Measurements from ENCODE around the gene TSPAN18.

The TSPAN18 gene

GRCh38 chr11:44759743-44760476 is 33.1 kb downstream of the TSPAN18 start:
- DNase-seq (ENCODE audit: low spot score), result no peak

- DNase-seq (ENCODE audit: low spot score), result no peak
Measured at GRCh38 chr11:44760477-44760872, 33.7 kb downstream of the TSPAN18 start.

GRCh38 chr11:44760917-44761550 is 34.3 kb downstream of the TSPAN18 start:
- peak; percentile 75 for DNase-seq (ENCODE audit: low spot score)

- DNase-seq (ENCODE audit: low spot score), result no peak
Measured at GRCh38 chr11:44761551-44761961, 34.8 kb downstream of the TSPAN18 start.

GRCh38 chr11:44763121-44763820 is 36.5 kb downstream of the TSPAN18 start:
- no peak for DNase-seq (ENCODE audit: low spot score)

GRCh38 chr11:44764583-44764982 is 37.8 kb downstream of the TSPAN18 start:
- no peak for DNase-seq (ENCODE audit: low spot score)

- DNase-seq (ENCODE audit: low spot score), result no peak
Measured at GRCh38 chr11:44765026-44765595, 38.3 kb downstream of the TSPAN18 start.

GRCh38 chr11:44765676-44766075 is 38.9 kb downstream of the TSPAN18 start:
- DNase-seq (ENCODE audit: low spot score), result no peak

- DNase-seq (ENCODE audit: low spot score), result peak; percentile 74
Measured at GRCh38 chr11:44766112-44766971, 39.6 kb downstream of the TSPAN18 start.

- DNase-seq (ENCODE audit: low spot score), result no peak
Measured at GRCh38 chr11:44766972-44767278, 40.2 kb downstream of the TSPAN18 start.

- DNase-seq (ENCODE audit: low spot score), result no peak
Measured at GRCh38 chr11:44767421-44767820, 40.7 kb downstream of the TSPAN18 start.

GRCh38 chr11:44770401-44770800 is 43.6 kb downstream of the TSPAN18 start:
- no peak for DNase-seq (ENCODE audit: low spot score)

- no peak for DNase-seq (ENCODE audit: low spot score)
Measured at GRCh38 chr11:44771252-44771734, 44.5 kb downstream of the TSPAN18 start.

- DNase-seq (ENCODE audit: low spot score), result no peak
Measured at GRCh38 chr11:44771841-44772240, 45.1 kb downstream of the TSPAN18 start.

GRCh38 chr11:44773351-44773965 is 46.7 kb downstream of the TSPAN18 start:
- no peak for DNase-seq (ENCODE audit: low spot score)

GRCh38 chr11:44774108-44774507 is 47.3 kb downstream of the TSPAN18 start:
- DNase-seq (ENCODE audit: low spot score), result no peak

- DNase-seq (ENCODE audit: low spot score), result peak; percentile 63
Measured at GRCh38 chr11:44774731-44775130, 48.0 kb downstream of the TSPAN18 start.

- DNase-seq (ENCODE audit: low spot score), result peak; percentile 62
Measured at GRCh38 chr11:44775366-44775984, 48.7 kb downstream of the TSPAN18 start.

GRCh38 chr11:44775985-44776446 is 49.3 kb downstream of the TSPAN18 start:
- no peak for DNase-seq (ENCODE audit: low spot score)

GRCh38 chr11:44776551-44777208 is 49.9 kb downstream of the TSPAN18 start:
- no peak for DNase-seq (ENCODE audit: low spot score)

All from kidney capillary endothelial cell (primary cell).